Measurements from ENCODE around the gene PROS1.
"Not testable (repeated sequence)": the region's sequence is repeated elsewhere in the genome, so short reads cannot be mapped to it uniquely, and the experiment has no call there.

Gene PROS1

GRCh38 chr3:93969997-93970396 lies 3.7 kb downstream of the PROS1 start:
- no peak for DNase-seq

DNA sequence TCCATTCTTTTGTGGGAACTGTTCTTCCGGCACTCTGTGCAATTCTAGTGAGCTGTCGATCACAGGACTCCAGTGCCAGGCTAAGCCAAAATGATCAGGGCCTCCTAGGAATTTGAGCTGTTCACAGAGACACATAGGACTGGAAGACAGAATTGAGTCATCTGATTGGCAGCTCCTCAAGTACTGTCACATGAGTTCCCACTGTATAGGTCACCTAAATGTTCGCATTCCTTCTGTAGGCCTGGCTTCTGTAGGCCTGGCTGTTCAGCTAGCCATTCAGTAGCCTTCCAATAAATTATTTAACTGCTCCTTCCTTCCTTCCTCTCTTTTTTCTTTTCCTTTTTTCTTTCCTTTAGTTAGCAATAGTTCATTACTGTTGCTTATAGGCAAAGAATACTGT lies 4.3 kb downstream of the PROS1 start:
- DNase-seq: peak in 1 of 56 donors; percentile 1

GRCh38 chr3:93965106-93965505 lies 8.6 kb downstream of the PROS1 start:
- DNase-seq: not testable (repeated sequence)

DNA sequence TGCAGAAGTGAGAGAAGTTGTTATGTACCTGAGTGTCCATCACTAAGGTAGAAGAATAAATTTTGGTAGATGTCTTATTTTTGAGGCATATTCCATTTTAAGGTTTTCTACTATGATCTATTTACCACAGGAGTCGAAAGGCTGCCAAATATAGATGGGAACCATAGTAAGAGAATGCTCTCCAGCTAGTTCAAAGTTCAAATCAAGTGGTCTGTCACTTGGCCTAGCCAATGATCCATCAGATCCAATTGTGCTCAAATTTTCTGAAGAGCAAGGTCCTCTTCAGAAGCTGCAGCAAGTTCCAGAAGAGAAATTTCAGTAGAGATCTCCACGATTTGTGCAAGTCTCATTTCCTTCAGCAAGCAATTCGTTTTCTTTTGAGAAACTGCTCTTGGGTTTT lies 10.9 kb downstream of the PROS1 start:
- no peak for DNase-seq

GRCh38 chr3:93961489-93961888 lies 12.2 kb downstream of the PROS1 start:
- no peak for DNase-seq

- DNase-seq: no peak
These were observed 12.7 kb downstream of the PROS1 start for GRCh38 chr3:93961026-93961425.

DNA sequence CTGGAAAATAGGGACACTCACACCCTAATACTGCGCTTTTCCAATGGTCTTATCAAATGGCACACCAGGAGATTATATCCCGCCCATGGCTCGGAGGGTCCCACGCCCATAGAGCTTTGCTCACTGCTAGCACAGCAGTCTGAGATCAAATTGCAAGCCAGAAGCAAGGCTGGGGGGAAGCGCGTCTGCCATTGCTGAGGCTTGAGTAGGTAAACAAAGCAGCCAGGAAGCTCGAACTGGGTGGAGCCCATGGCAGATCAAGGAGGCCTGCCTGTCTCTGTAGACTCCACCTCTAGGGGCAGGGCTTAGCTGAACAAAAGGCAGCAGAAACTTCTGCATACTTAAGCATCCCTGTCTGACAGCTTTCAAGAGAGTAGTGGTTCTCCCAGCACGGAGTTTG lies 23.7 kb downstream of the PROS1 start:
- not testable (repeated sequence) for DNase-seq

- not testable (repeated sequence) for DNase-seq
These were observed 36.2 kb downstream of the PROS1 start for GRCh38 chr3:93937485-93937884.

DNA sequence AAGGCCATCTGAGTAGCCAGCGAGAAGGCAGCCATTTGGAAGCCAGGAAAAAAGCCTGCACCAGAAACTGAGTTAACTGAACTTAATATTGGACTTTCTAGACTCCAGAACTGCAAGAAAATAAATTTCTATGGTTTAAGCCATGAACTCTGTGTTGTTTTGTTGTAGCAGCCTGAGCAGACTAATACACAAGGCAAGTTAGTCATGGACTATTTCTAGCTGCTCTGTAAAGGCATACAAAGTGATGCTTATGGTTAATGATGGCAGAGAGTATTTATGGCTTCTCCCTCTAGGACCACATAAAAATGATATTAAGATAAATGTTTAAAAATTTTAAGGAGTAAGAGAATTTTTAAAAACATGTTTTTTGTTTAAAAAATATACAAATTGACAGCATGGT lies 37.1 kb downstream of the PROS1 start:
- no peak for DNase-seq

DNA sequence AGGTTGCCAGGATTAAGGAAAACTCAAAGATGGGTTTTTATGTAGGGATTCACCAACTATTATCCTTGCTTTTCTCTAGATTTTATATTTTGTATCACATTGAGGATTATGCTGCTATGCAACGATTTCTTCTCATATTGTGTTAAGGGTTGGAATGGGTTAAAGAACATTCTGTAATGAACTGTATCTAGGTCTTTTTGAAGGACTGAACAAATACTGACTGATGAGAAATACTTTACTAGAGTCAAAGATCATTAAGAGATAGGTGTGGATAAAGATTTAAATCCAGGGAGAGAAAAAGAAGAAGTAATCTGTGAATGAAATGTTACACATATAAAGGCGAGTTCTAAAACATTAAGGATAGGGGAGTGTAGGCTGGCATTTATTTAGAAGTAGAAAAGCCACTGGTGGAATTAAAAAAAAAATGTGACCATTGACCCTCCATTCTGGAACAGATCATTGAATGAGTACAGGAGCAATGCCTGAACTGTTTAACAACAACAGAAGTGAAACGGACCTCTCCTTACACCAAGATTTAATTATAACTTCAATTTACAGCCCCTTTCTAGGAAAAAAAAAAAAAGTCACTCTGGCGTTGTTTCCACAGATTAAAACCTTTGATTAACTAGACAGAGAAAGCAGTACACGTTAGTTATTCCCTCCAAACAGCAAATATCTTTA lies 39.2 kb downstream of the PROS1 start:
- no peak for DNase-seq

GRCh38 chr3:93931597-93932229 lies 42.0 kb downstream of the PROS1 start:
- DNase-seq: no peak

- DNase-seq: no peak
These were observed 43.7 kb downstream of the PROS1 start for GRCh38 chr3:93930041-93930440.

- DNase-seq: no peak
These were observed 46.9 kb downstream of the PROS1 start for GRCh38 chr3:93926789-93927188.

DNA sequence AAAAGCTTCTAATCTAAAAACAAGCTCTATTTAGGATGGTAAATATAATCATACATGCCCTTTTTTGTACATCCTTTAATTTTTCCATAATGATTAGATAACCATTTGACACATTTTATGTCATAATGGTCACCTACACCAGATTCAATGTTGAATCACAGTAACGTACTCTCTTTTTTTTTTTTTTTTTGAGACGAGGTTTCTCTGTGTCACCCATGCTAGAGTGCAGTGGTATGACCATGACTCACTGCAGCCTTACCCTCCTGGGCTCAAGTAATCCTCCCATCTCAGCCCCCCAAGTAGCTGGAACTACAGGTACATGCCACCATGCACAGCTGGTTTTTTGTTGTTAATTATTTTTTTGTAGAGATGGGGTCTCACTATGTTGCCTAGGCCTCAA lies 49.2 kb downstream of the PROS1 start:
- DNase-seq: no peak

DNA sequence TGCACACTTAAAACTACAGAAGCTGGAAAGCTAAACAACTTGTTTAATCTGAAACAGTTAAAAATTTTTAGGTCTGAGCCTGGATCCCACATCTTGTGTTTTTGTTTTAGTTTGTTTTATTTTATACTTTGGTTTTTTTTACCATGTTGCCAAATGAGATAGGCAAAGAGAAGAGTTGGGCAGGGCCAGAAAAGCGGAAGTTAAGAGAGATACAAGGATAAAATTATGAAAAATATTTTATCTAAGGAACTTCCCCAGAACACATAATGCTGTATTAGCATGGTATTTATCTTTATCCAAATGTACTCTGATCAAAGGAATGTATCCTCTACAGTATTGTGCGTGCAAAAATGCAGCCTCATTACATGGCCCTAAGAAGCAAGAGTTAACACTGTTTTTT lies 50.7 kb downstream of the PROS1 start:
- no peak for DNase-seq

DNA sequence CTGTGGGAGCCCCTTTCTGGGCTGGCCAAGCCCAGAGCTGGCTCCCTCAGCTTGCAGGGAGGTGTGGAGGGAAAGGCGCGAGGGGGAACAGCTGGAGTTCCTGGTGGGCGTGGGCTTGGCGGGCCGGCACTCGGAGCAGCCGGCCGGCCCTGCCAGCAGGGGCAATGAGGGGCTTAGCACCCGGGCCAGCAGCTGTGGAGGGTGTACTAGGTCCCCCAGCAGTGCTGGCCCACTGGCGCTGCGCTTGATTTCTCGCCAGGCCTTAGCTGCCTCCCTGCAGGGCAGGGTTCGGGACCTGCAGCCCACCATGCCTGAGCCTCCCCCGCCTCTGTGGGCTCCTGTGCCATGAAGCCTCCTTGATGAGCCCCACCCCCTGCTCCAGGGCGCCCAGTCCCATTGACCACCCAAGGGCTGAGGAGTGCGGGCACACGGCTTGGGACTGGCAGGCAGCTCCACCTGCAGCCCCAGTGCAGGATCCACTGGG lies 56.1 kb downstream of the PROS1 start:
- not testable (repeated sequence) for DNase-seq

- not testable (repeated sequence) for DNase-seq
These were observed 60.1 kb downstream of the PROS1 start for GRCh38 chr3:93913623-93914022.

DNA sequence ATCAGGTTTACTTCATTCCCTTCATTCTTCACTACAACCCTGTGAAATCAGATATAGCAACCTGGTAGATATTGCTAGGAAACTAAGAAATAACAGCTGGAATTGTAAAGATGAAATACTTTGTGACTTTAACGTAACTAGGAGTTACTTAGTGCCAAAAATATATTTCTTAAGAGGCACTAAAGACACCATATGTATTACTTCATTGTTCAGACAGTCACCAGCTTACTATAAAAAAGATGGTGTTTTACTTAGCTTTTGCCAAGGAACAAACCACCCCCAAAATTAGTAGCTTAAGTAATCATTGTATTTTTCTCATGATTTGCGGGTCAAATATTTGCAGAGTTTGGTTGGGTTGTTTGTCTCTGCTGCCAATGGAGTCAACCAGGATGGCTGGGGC lies 62.5 kb downstream of the PROS1 start:
- DNase-seq: no peak

DNA sequence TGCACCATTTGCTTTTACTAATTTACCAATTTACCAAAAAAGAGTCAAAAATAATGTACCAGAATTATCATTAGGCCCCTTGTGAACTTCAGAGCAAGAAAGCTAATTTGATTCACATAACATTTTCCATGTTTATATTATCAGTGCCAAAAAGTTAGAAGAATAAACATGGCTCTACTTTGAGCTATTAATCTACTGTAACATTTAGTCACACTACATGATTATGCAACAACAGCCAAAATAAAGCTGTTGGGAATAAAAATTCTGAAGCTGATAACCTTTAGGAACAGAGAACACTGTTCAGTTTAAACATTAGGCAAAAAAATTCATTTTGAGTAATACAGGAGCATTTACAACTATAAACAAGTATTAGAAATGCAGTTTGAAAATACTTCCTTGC lies 63.6 kb downstream of the PROS1 start:
- DNase-seq: no peak

GRCh38 chr3:93907132-93907531 lies 66.6 kb downstream of the PROS1 start:
- no peak for DNase-seq

GRCh38 chr3:93906245-93906644 lies 67.5 kb downstream of the PROS1 start:
- DNase-seq: no peak

GRCh38 chr3:93904568-93904967 lies 69.1 kb downstream of the PROS1 start:
- DNase-seq: no peak
